ENCODE data around the gene IL11RA. TPM values are rescaled to one million over a fixed set of nuclear protein-coding genes. Genes with fewer than 3 reads are reported as not detected.
A peak's percentile ranks its signal among the peaks of the same experiment; 100 is the strongest.

The IL11RA gene
- total RNA-seq, 2 experiments from 2014 or later = 117 TPM

GRCh38 chr9:34633851-34634550 lies 18.0 kb upstream of the IL11RA start:
- H3K4me1 Mint-ChIP-seq (ENCODE audit: low read depth) = peaks cover 51% of the 10 kb centered on the region
- Histone ChIP-seq H3K36me3 (ENCODE audit: insufficient read depth, low read length) (peaks cover 14% of the 10 kb centered on the region), H3K9me3 (ENCODE audit: control insufficient read depth in 1 of 2, insufficient read depth in 1 of 2, low read length in 2 of 2) (no peaks in the 10 kb centered on the region), H3K27ac (ENCODE audit: low read depth in 1 of 2, low read length in 2 of 2) (no peak overlapping the region), H3K4me3 (ENCODE audit: low read length) (no peak overlapping the region), H3K27me3 (ENCODE audit: control insufficient read depth in 1 of 2, insufficient read depth in 2 of 2, low read length in 2 of 2) (peaks cover 7 to 8% of the 10 kb centered on the region in 2 experiments), H3K4me1 (ENCODE audit: insufficient read depth, low read length) (peaks cover 47% of the 10 kb centered on the region)
- CTCF ChIA-PET = interaction anchor here (0.6 to 3.0 kb wide), 21 partner anchors 9 to 230 kb away, joined by 3 to 41 read pairs (median 5); partner anchors contain the start of genes DCTN3, DNAI1, FAM219A and GALT
- H3K36me3 Mint-ChIP-seq (ENCODE audit: low read depth) = peaks cover 14% of the 10 kb centered on the region
- DNase-seq (peak; percentile 64 to 86 (median 72)), ATAC-seq (ENCODE audit: poor library complexity) (peak; percentile 23)
- peak overlapping the region; percentile 75 for H3K4me3 Mint-ChIP-seq
- no peaks in the 10 kb centered on the region for H3K9me3 Mint-ChIP-seq
- intact Hi-C loops (cut with DNase I, micrococcal nuclease) = loop anchor here (1.0 to 10.0 kb wide), 6 partner anchors 21 to 579 kb away; partner anchors contain the start of genes FANCG (in 1 of the 2), RPP25L (in 1 of the 2) and VCP (in 1 of the 2)
- POLR2A ChIA-PET = interaction anchor here (0.9 to 1.7 kb wide), 8 partner anchors 9 to 31 kb away, joined by 3 to 13 read pairs (median 6); partner anchors contain the start of genes DCTN3, GALT and RPP25L
- peaks cover 18% of the 10 kb centered on the region for H3K27me3 Mint-ChIP-seq
- peak overlapping the region; percentile 8 for H3K27ac Mint-ChIP-seq
- peak; percentile 91 for TF ChIP-seq CTCF (IDR thresholded peaks at IDR 0.05)

GRCh38 chr9:34634551-34635248 lies 17.3 kb upstream of the IL11RA start:
- H3K27me3 Mint-ChIP-seq = peaks cover 11% of the 10 kb centered on the region
- Histone ChIP-seq H3K36me3 (ENCODE audit: insufficient read depth, low read length) (peaks cover 14% of the 10 kb centered on the region), H3K4me3 (ENCODE audit: low read length) (no peak overlapping the region), H3K9me3 (ENCODE audit: control insufficient read depth in 1 of 2, insufficient read depth in 1 of 2, low read length in 2 of 2) (no peaks in the 10 kb centered on the region), H3K27me3 (ENCODE audit: control insufficient read depth in 1 of 2, insufficient read depth in 2 of 2, low read length in 2 of 2) (peaks cover under 1 to 2% of the 10 kb centered on the region in 2 experiments), H3K4me1 (ENCODE audit: insufficient read depth, low read length) (peaks cover 41% of the 10 kb centered on the region), H3K27ac (ENCODE audit: low read depth in 1 of 2, low read length in 2 of 2) (no peak overlapping the region)
- intact Hi-C loops (cut with DNase I, micrococcal nuclease) = loop anchor here (1.0 to 10.0 kb wide), 7 partner anchors 21 to 580 kb away; partner anchors contain the start of genes FANCG (in 1 of the 2), RPP25L (in 1 of the 2) and VCP (in 1 of the 2)
- H3K9me3 Mint-ChIP-seq = no peaks in the 10 kb centered on the region
- TF ChIP-seq CTCF (IDR thresholded peaks at IDR 0.05) = no peak
- H3K4me1 Mint-ChIP-seq (ENCODE audit: low read depth) = peaks cover 46% of the 10 kb centered on the region
- H3K36me3 Mint-ChIP-seq (ENCODE audit: low read depth) = peaks cover 14% of the 10 kb centered on the region
- CTCF ChIA-PET = interaction anchor here (0.8 to 3.9 kb wide), 13 partner anchors 9 to 231 kb away, joined by 3 to 41 read pairs (median 11); partner anchors contain the start of genes DCTN3, GALT and RPP25L
- DNase-seq = no peak
- POLR2A ChIA-PET = interaction anchor here (1.4 to 5.0 kb wide), 7 partner anchors 12 to 30 kb away, joined by 5 to 84 read pairs (median 13); partner anchors contain the start of genes DCTN3, GALT and RPP25L
- no peak for ATAC-seq (ENCODE audit: poor library complexity)
- H3K27ac Mint-ChIP-seq = no peak overlapping the region
- H3K4me3 Mint-ChIP-seq = peak overlapping the region; percentile 75

GRCh38 chr9:34635556-34635955 lies 16.4 kb upstream of the IL11RA start:
- H3K27ac Mint-ChIP-seq = no peak overlapping the region
- H3K36me3 Mint-ChIP-seq (ENCODE audit: low read depth) = peaks cover 14% of the 10 kb centered on the region
- TF ChIP-seq CTCF (IDR thresholded peaks at IDR 0.05) = no peak
- peaks cover 14% of the 10 kb centered on the region for H3K36me3 ChIP-seq (ENCODE audit: insufficient read depth, low read length)
- peaks cover 2% of the 10 kb centered on the region for H3K27me3 Mint-ChIP-seq
- H3K4me3 ChIP-seq (ENCODE audit: low read length) = no peak overlapping the region
- intact Hi-C loops (cut with DNase I, micrococcal nuclease) = loop anchor here (5.0 to 10.0 kb wide), 3 partner anchors 133 to 581 kb away; partner anchors contain the start of genes FANCG (in 1 of the 2) and VCP (in 1 of the 2)
- no peak overlapping the region for H3K27ac ChIP-seq (ENCODE audit: low read depth in 1 of 2, low read length in 2 of 2)
- no peaks in the 10 kb centered on the region for H3K9me3 ChIP-seq (ENCODE audit: control insufficient read depth in 1 of 2, insufficient read depth in 1 of 2, low read length in 2 of 2)
- H3K4me3 Mint-ChIP-seq = peak overlapping the region; percentile 75
- ChIA-PET POLR2A (interaction anchor here (4.1 to 5.0 kb wide), 2 partner anchors 12 to 15 kb away, joined by 46 to 84 read pairs; partner anchors contain the start of genes DCTN3 and GALT), CTCF (interaction anchor here (0.7 to 3.9 kb wide), 6 partner anchors 10 to 67 kb away, joined by 3 to 41 read pairs (median 18); partner anchors contain the start of genes GALT and RPP25L)
- peaks cover 0 to under 1% of the 10 kb centered on the region in 2 experiments for H3K27me3 ChIP-seq (ENCODE audit: control insufficient read depth in 1 of 2, insufficient read depth in 2 of 2, low read length in 2 of 2)
- H3K4me1 Mint-ChIP-seq (ENCODE audit: low read depth) = peaks cover 46% of the 10 kb centered on the region
- no peaks in the 10 kb centered on the region for H3K9me3 Mint-ChIP-seq
- peaks cover 41% of the 10 kb centered on the region for H3K4me1 ChIP-seq (ENCODE audit: insufficient read depth, low read length)
- no peak for ATAC-seq (ENCODE audit: poor library complexity)
- DNase-seq = no peak

Data from CD4-positive, alpha-beta T cell (primary cell).